ENCODE data around the gene SLAIN1. TPM values are rescaled to one million over a fixed set of nuclear protein-coding genes. Genes with fewer than 3 reads are reported as not detected.
"Not testable (repeated sequence)": the region's sequence is repeated elsewhere in the genome, so short reads cannot be mapped to it uniquely, and the experiment has no call there.

Gene SLAIN1
- not detected in 2 replicates for total RNA-seq (2014; rRNA removed; shearing (Covaris generic))

- peaks cover 8% of the 10 kb centered on the region; the same call in 1 of the 2 replicates for H3K4me1 ChIP-seq (replicated peaks)
- peak within 1 kb of the TSS; percentile 24 for H3K4me3 ChIP-seq
- no peaks in the 10 kb centered on the region for H3K9me3 ChIP-seq (replicated peaks)
- no peak within 1 kb of the TSS for H3K27ac ChIP-seq
- no peak for DNase-seq (ENCODE audit: low read depth in 1 of 2, low spot score in 2 of 2)
- no peaks in the 10 kb centered on the region for H3K36me3 ChIP-seq
- H3K27me3 ChIP-seq (replicated peaks), result peaks cover 38% of the 10 kb centered on the region
Measured at GRCh38 chr13:77697217-77698103, at the start of gene SLAIN1. SLAIN1 (plus strand) TSS chr13:77697687; CDS start chr13:77697914, 227 bp downstream.

GRCh38 chr13:77650409-77650808 lies 47.1 kb upstream of the SLAIN1 start:
- Histone ChIP-seq H3K9me3 (replicated peaks) (no peaks in the 10 kb centered on the region), H3K4me1 (replicated peaks) (no peaks in the 10 kb centered on the region), H3K27ac (no peak overlapping the region), H3K36me3 (no peaks in the 10 kb centered on the region), H3K27me3 (replicated peaks) (no peaks in the 10 kb centered on the region), H3K4me3 (no peak overlapping the region)
- DNase-seq (ENCODE audit: low read depth in 1 of 2, low spot score in 2 of 2), result no peak

GRCh38 chr13:77653301-77653700 lies 44.2 kb upstream of the SLAIN1 start:
- H3K4me3 ChIP-seq, result no peak overlapping the region
- H3K36me3 ChIP-seq, result no peaks in the 10 kb centered on the region
- no peak for DNase-seq (ENCODE audit: low read depth in 1 of 2, low spot score in 2 of 2)
- no peaks in the 10 kb centered on the region for H3K9me3 ChIP-seq (replicated peaks)
- H3K27ac ChIP-seq, result no peak overlapping the region
- H3K4me1 ChIP-seq (replicated peaks), result no peaks in the 10 kb centered on the region
- H3K27me3 ChIP-seq (replicated peaks), result no peaks in the 10 kb centered on the region

- not testable (repeated sequence) for H3K27ac ChIP-seq; DNase-seq (ENCODE audit: low read depth in 1 of 2, low spot score in 2 of 2); H3K4me3 ChIP-seq; H3K36me3 ChIP-seq; H3K27me3 ChIP-seq (replicated peaks); H3K4me1 ChIP-seq (replicated peaks); H3K9me3 ChIP-seq (replicated peaks)
Measured at GRCh38 chr13:77660016-77660415, 37.5 kb upstream of the SLAIN1 start.

- Histone ChIP-seq H3K4me1 (replicated peaks) (no peaks in the 10 kb centered on the region), H3K27me3 (replicated peaks) (no peaks in the 10 kb centered on the region), H3K27ac (no peak overlapping the region), H3K36me3 (no peaks in the 10 kb centered on the region), H3K9me3 (replicated peaks) (no peaks in the 10 kb centered on the region), H3K4me3 (no peak overlapping the region)
- no peak for DNase-seq (ENCODE audit: low read depth in 1 of 2, low spot score in 2 of 2)
Measured at GRCh38 chr13:77660841-77661250, 36.6 kb upstream of the SLAIN1 start.

GRCh38 chr13:77662301-77662700 lies 35.2 kb upstream of the SLAIN1 start:
- H3K4me1 ChIP-seq (replicated peaks); H3K27me3 ChIP-seq (replicated peaks); DNase-seq (ENCODE audit: low read depth in 1 of 2, low spot score in 2 of 2); H3K36me3 ChIP-seq; H3K27ac ChIP-seq; H3K9me3 ChIP-seq (replicated peaks); H3K4me3 ChIP-seq: not testable (repeated sequence)

- not testable (repeated sequence) for DNase-seq (ENCODE audit: low read depth in 1 of 2, low spot score in 2 of 2); H3K9me3 ChIP-seq (replicated peaks); H3K36me3 ChIP-seq; H3K4me3 ChIP-seq; H3K27ac ChIP-seq; H3K27me3 ChIP-seq (replicated peaks); H3K4me1 ChIP-seq (replicated peaks)
Measured at GRCh38 chr13:77662831-77663230, 34.7 kb upstream of the SLAIN1 start.

GRCh38 chr13:77674852-77675251 lies 22.6 kb upstream of the SLAIN1 start:
- Histone ChIP-seq H3K4me1 (replicated peaks) (no peaks in the 10 kb centered on the region), H3K4me3 (no peak overlapping the region), H3K9me3 (replicated peaks) (no peaks in the 10 kb centered on the region), H3K27me3 (replicated peaks) (no peaks in the 10 kb centered on the region), H3K36me3 (no peaks in the 10 kb centered on the region), H3K27ac (no peak overlapping the region)
- no peak for DNase-seq (ENCODE audit: low read depth in 1 of 2, low spot score in 2 of 2)

GRCh38 chr13:77678691-77679235 lies 18.7 kb upstream of the SLAIN1 start:
- Histone ChIP-seq H3K4me3 (no peak overlapping the region), H3K36me3 (no peaks in the 10 kb centered on the region), H3K27ac (no peak overlapping the region), H3K9me3 (replicated peaks) (no peaks in the 10 kb centered on the region), H3K4me1 (replicated peaks) (no peaks in the 10 kb centered on the region), H3K27me3 (replicated peaks) (0 out of 2 replicates have a peak, but pooled peaks cover 3% of the 10 kb centered on the region)
- no peak for DNase-seq (ENCODE audit: low read depth in 1 of 2, low spot score in 2 of 2)

- Histone ChIP-seq H3K36me3 (no peaks in the 10 kb centered on the region), H3K27me3 (replicated peaks) (0 out of 2 replicates have a peak, but pooled peaks cover 3% of the 10 kb centered on the region), H3K27ac (no peak overlapping the region), H3K4me3 (no peak overlapping the region), H3K9me3 (replicated peaks) (0 out of 2 replicates have a peak, but pooled peaks cover 4% of the 10 kb centered on the region), H3K4me1 (replicated peaks) (no peaks in the 10 kb centered on the region)
- DNase-seq (ENCODE audit: low read depth in 1 of 2, low spot score in 2 of 2), result peak in 1 of 2 experiments; percentile 29
Measured at GRCh38 chr13:77687799-77688198, 9.7 kb upstream of the SLAIN1 start.

GRCh38 chr13:77691871-77692270 lies 5.6 kb upstream of the SLAIN1 start:
- no peaks in the 10 kb centered on the region for H3K9me3 ChIP-seq (replicated peaks)
- no peak for DNase-seq (ENCODE audit: low read depth in 1 of 2, low spot score in 2 of 2)
- H3K36me3 ChIP-seq, result no peaks in the 10 kb centered on the region
- H3K4me3 ChIP-seq, result no peak overlapping the region
- H3K4me1 ChIP-seq (replicated peaks), result no peaks in the 10 kb centered on the region
- H3K27ac ChIP-seq, result no peak overlapping the region
- peaks cover 19% of the 10 kb centered on the region for H3K27me3 ChIP-seq (replicated peaks)

GRCh38 chr13:77692746-77693448 lies 4.6 kb upstream of the SLAIN1 start:
- Histone ChIP-seq H3K27ac (no peak overlapping the region), H3K36me3 (no peaks in the 10 kb centered on the region), H3K9me3 (replicated peaks) (no peaks in the 10 kb centered on the region), H3K4me3 (no peak overlapping the region), H3K4me1 (replicated peaks) (peaks cover 4% of the 10 kb centered on the region; the same call in 1 of the 2 replicates), H3K27me3 (replicated peaks) (peaks cover 23% of the 10 kb centered on the region)
- no peak for DNase-seq (ENCODE audit: low read depth in 1 of 2, low spot score in 2 of 2)

GRCh38 chr13:77693449-77693940 lies 4.0 kb upstream of the SLAIN1 start:
- H3K4me1 ChIP-seq (replicated peaks), result peaks cover 8% of the 10 kb centered on the region; the same call in 1 of the 2 replicates
- peaks cover 23% of the 10 kb centered on the region for H3K27me3 ChIP-seq (replicated peaks)
- no peaks in the 10 kb centered on the region for H3K9me3 ChIP-seq (replicated peaks)
- no peaks in the 10 kb centered on the region for H3K36me3 ChIP-seq
- DNase-seq (ENCODE audit: low read depth in 1 of 2, low spot score in 2 of 2), result no peak
- H3K27ac ChIP-seq, result no peak overlapping the region
- H3K4me3 ChIP-seq, result no peak overlapping the region
